B cell (primary cell): ENCODE results near the gene PALM. TPM values are rescaled to one million over a fixed set of nuclear protein-coding genes. Genes with fewer than 3 reads are reported as not detected.

Experiments
- ATAC-seq: fragments of 200-7000 bp; cut with Tn5 transposase; one replicate; pipeline ENCODE4 v1.10.0; 2021; ENCODE audit warnings: low read depth, mild to moderate bottlenecking, moderate number of reproducible peaks, moderate library complexity
- CTCF ChIA-PET: fragments of 350-600 bp; sonication (Branson Sonifier 250); formaldehyde crosslinking; loops from one replicate; lab custom pipeline; 2021; ENCODE audit warnings: antibody characterized with exemption, inconsistent platforms; lab: Charles Lee
- POLR2A ChIA-PET: fragments of 350-600 bp; sonication (Branson Sonifier 250); formaldehyde crosslinking; loops from one replicate; lab custom pipeline; 2021; ENCODE audit warnings: antibody characterized with exemption; lab: Charles Lee
- DNase-seq: peaks from one replicate; pipeline ENCODE4 v3.0.0; 2013
- H2AFZ ChIP-seq: 2 replicates; pipeline ENCODE4 v1.6.1; 2012; ENCODE audit warnings: mild to moderate bottlenecking, low read depth, low read length; ENCODE audit not compliant: insufficient read depth, poor library complexity, severe bottlenecking
- H3K27ac ChIP-seq, 2 donors: 1 replicate in 1 of 2; 2 replicates in 1 of 2; pipeline ENCODE4 v1.5.1; 2012 to 2013; ENCODE audit warnings: low read length in 2 of 2, mild to moderate bottlenecking in 2 of 2, moderate library complexity in 1 of 2
- H3K27me3 ChIP-seq, 4 experiments: fragments of 200-600 bp in 1 of 4; sonication (generic) in 1 of 4; replicated peaks in 1 of 4; 1 replicate in 2 of 4; 2 replicates in 2 of 4; pipeline versions ENCODE4 v1.6.1 to v1.7.0; 2013 to 2016; ENCODE audit warnings: low read length in 3 of 4, mild to moderate bottlenecking in 2 of 4, mixed read lengths in 1 of 4, moderate library complexity in 1 of 4; ENCODE audit not compliant: insufficient read depth in 4 of 4, control insufficient read depth in 3 of 4; ENCODE audit errors: control extremely low read depth in 1 of 4
- H3K36me3 ChIP-seq, 2 experiments: replicated peaks in 1 of 2; 1 replicate in 1 of 2; 2 replicates in 1 of 2; pipeline versions ENCODE4 v1.6.1 to v1.7.1; 2013; ENCODE audit warnings: low read length in 1 of 2; ENCODE audit not compliant: insufficient read depth in 2 of 2, control insufficient read depth in 1 of 2; ENCODE audit errors: control extremely low read depth in 1 of 2, extremely low read depth in 1 of 2
- H3K4me1 ChIP-seq, 2 donors: fragments of 200-600 bp in 1 of 2; sonication (generic) in 1 of 2; 1 replicate in 1 of 2; 2 replicates in 1 of 2; pipeline versions ENCODE4 v1.5.1 to v1.6.1; 2013 to 2017; ENCODE audit warnings: low read length in 2 of 2; ENCODE audit not compliant: control insufficient read depth in 2 of 2, insufficient read depth in 2 of 2
- H3K4me2 ChIP-seq: replicated peaks from 2 replicates; pipeline ENCODE3; 2012; ENCODE audit warnings: mild to moderate bottlenecking, low read depth, low read length; ENCODE audit not compliant: poor library complexity, severe bottlenecking
- H3K4me3 ChIP-seq, 5 experiments: fragments of 200-600 bp in 1 of 5; sonication (generic) in 1 of 5; 1 replicate in 3 of 5; 2 replicates in 2 of 5; pipeline versions ENCODE4 v1.5.1 to v1.7.0; 2011 to 2016; ENCODE audit warnings: low read length in 4 of 5, mild to moderate bottlenecking in 4 of 5, low read depth in 2 of 5, control low read depth in 1 of 5, moderate library complexity in 1 of 5; ENCODE audit not compliant: insufficient read depth in 1 of 5; ENCODE audit errors: control extremely low read depth in 1 of 5, extremely low read depth in 1 of 5
- H3K79me2 ChIP-seq: fragments of 200-600 bp; sonication (generic); one replicate; pipeline ENCODE4 v1.6.0; 2016; ENCODE audit warnings: low read length; ENCODE audit not compliant: control insufficient read depth, insufficient read depth
- H3K9ac ChIP-seq: fragments of 200-600 bp; sonication (generic); 2 replicates; pipeline ENCODE4 v1.6.1; 2017; ENCODE audit warnings: mild to moderate bottlenecking, low read length, moderate library complexity
- H3K9me3 ChIP-seq, 3 donors: one replicate each; pipeline versions ENCODE4 v1.6.1 to v1.7.1; 2013; ENCODE audit warnings: low read length in 2 of 3; ENCODE audit not compliant: control insufficient read depth in 2 of 3, insufficient read depth in 1 of 3; ENCODE audit errors: control extremely low read depth in 1 of 3
- H4K20me1 ChIP-seq: 2 replicates; pipeline ENCODE4 v1.6.0; 2012; ENCODE audit warnings: mild to moderate bottlenecking, low read length; ENCODE audit not compliant: insufficient read depth, control insufficient read depth, poor library complexity, severe bottlenecking
- H3K27ac Mint-ChIP-seq: one replicate; pipeline ENCODE4 v1.8.0; 2021; ENCODE audit warnings: mixed read lengths
- H3K27me3 Mint-ChIP-seq: one replicate; pipeline ENCODE4 v1.8.0; 2021; ENCODE audit warnings: mixed read lengths
- H3K4me1 Mint-ChIP-seq: one replicate; pipeline ENCODE4 v1.8.0; 2021; ENCODE audit warnings: mixed read lengths
- H3K4me3 Mint-ChIP-seq: one replicate; pipeline ENCODE4 v1.8.0; 2021; ENCODE audit warnings: mixed read lengths
- H3K9me3 Mint-ChIP-seq: one replicate; pipeline ENCODE4 v1.8.0; 2022; ENCODE audit warnings: mixed read lengths; ENCODE audit not compliant: insufficient read depth
- EZH2 ChIP-seq: IDR thresholded peaks from 2 replicates; pipeline ENCODE4 v1.6.1; 2012; ENCODE audit warnings: borderline replicate concordance, low read depth, mild to moderate bottlenecking, moderate library complexity, low read length; ENCODE audit not compliant: insufficient read depth, poor library complexity, severe bottlenecking
- WGBS: methylation state at CpG from one replicate; pipeline ENCODE4 v1.1.5; 2013; ENCODE audit warnings: missing lambda C conversion rate; ENCODE audit not compliant: insufficient coverage; 5-methylcytosine and 5-hydroxymethylcytosine counted together
- intact Hi-C: fragments of 100-400 bp; cut with micrococcal nuclease; formaldehyde crosslinking; loops from one replicate; pipeline ENCODE4 v1.10.0; 2022
- polyA plus RNA-seq: library from polyadenylated mRNA; depleted of rRNA; stranded (reverse); fragments of >200 nt; gene quantifications from 2 replicates; pipeline ENCODE4 v1.2.3, GENCODE V29; 2012
- total RNA-seq, 2 donors: library from RNA; stranded (reverse); fragments of 120-200 nt in 1 of 2; gene quantifications; 1 replicate in 1 of 2; 2 replicates in 1 of 2; pipeline versions ENCODE4 v1.2.3 to v1.2.4, GENCODE V29; 2013 to 2022
- TF ChIP-seq, protein P1 (sequence below): fragments of 200-600 bp; IDR thresholded peaks from one replicate; pipeline ENCODE4 v1.8.0; 2022; ENCODE audit warnings: antibody characterized with exemption, mild to moderate bottlenecking

Gene PALM
- total and polyA plus RNA-seq, 2 donors (not counting 1 experiment from before 2014, with no cell fraction given) = 0.15 TPM; not detected in 1

GRCh38 chr19:732148-733069 is 23.7 kb downstream of the PALM start:
- H3K4me2 ChIP-seq = no peak overlapping the region
- no peaks in the 10 kb centered on the region for H3K4me1 ChIP-seq
- intact Hi-C loops = no loop called here
- no peak for DNase-seq
- H2AFZ ChIP-seq = no peak overlapping the region
- TF ChIP-seq, protein P1, sequence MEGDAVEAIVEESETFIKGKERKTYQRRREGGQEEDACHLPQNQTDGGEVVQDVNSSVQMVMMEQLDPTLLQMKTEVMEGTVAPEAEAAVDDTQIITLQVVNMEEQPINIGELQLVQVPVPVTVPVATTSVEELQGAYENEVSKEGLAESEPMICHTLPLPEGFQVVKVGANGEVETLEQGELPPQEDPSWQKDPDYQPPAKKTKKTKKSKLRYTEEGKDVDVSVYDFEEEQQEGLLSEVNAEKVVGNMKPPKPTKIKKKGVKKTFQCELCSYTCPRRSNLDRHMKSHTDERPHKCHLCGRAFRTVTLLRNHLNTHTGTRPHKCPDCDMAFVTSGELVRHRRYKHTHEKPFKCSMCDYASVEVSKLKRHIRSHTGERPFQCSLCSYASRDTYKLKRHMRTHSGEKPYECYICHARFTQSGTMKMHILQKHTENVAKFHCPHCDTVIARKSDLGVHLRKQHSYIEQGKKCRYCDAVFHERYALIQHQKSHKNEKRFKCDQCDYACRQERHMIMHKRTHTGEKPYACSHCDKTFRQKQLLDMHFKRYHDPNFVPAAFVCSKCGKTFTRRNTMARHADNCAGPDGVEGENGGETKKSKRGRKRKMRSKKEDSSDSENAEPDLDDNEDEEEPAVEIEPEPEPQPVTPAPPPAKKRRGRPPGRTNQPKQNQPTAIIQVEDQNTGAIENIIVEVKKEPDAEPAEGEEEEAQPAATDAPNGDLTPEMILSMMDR = no peak
- no peak for TF ChIP-seq EZH2
- no peaks in the 10 kb centered on the region for H3K9me3 ChIP-seq
- H3K27ac ChIP-seq = no peak overlapping the region
- Mint-ChIP-seq H3K4me1 (peaks cover 4% of the 10 kb centered on the region), H3K27me3 (peaks cover 3% of the 10 kb centered on the region), H3K4me3 (no peak overlapping the region), H3K27ac (no peak overlapping the region), H3K9me3 (no peaks in the 10 kb centered on the region)
- H3K4me3 ChIP-seq = no peak overlapping the region
- ChIA-PET CTCF (interaction anchor here (0.7 to 1.9 kb wide), 3 partner anchors 115 to 149 kb away, joined by 3 to 39 read pairs (median 5); no protein-coding TSS in a partner anchor), POLR2A (no interaction called here)
- no peaks in the 10 kb centered on the region for H3K36me3 ChIP-seq
- no peaks in the 10 kb centered on the region for H4K20me1 ChIP-seq
- 76% methylated on average over 20 of the region's 24 CpGs for WGBS
- no peak for ATAC-seq
- H3K79me2 ChIP-seq = no peaks in the 10 kb centered on the region
- no peak overlapping the region for H3K9ac ChIP-seq
- peaks cover 0 to 4% (median 0%) of the 10 kb centered on the region in 4 experiments for H3K27me3 ChIP-seq

- H4K20me1 ChIP-seq = no peaks in the 10 kb centered on the region
- Mint-ChIP-seq H3K9me3 (no peaks in the 10 kb centered on the region), H3K27me3 (peaks cover 5% of the 10 kb centered on the region), H3K27ac (no peak overlapping the region), H3K4me1 (peaks cover 4% of the 10 kb centered on the region), H3K4me3 (no peak overlapping the region)
- no peak overlapping the region for H3K9ac ChIP-seq
- no peaks in the 10 kb centered on the region for H3K79me2 ChIP-seq
- TF ChIP-seq, protein P1 = no peak
- TF ChIP-seq EZH2 = no peak
- H3K27me3 ChIP-seq = peaks cover 0 to 4% (median 0%) of the 10 kb centered on the region in 4 experiments
- H3K4me3 ChIP-seq = no peak overlapping the region
- ChIA-PET CTCF (interaction anchor here (0.6 to 1.9 kb wide), 17 partner anchors 8 to 224 kb away, joined by 3 to 39 read pairs (median 4); partner anchors contain the start of gene RNF126), POLR2A (no interaction called here)
- no peak overlapping the region for H3K27ac ChIP-seq
- intact Hi-C loops = loop anchor here (1.0 kb wide), 1 partner anchor 150 kb away; no protein-coding TSS in a partner anchor
- WGBS = 86% methylated on average over 11 of the region's 13 CpGs
- no peak overlapping the region for H2AFZ ChIP-seq
- no peak overlapping the region for H3K4me2 ChIP-seq
- peak; percentile 8 for DNase-seq
- no peak for ATAC-seq
- H3K4me1 ChIP-seq = no peaks in the 10 kb centered on the region
- H3K36me3 ChIP-seq = no peaks in the 10 kb centered on the region
- no peaks in the 10 kb centered on the region for H3K9me3 ChIP-seq
These were observed 26.0 kb downstream of the PALM start for GRCh38 chr19:734716-735115.
